Activated T-helper 2 cell treated with anti-CD3 and anti-CD28 coated beads, Interferon-gamma antibody, Interleukin-2, Interleukin-4, amounts not matched to agents 10 μg/mL and 5 μg/mL and 100 μg/mL, durations not matched to agents 14 hours and 24 hours and 36 hours (primary cell): ENCODE data around the gene LGALS7. TPM values are rescaled to one million over a fixed set of nuclear protein-coding genes. Genes with fewer than 3 reads are reported as not detected.

Experiments used
- DNase-seq: peaks from one replicate; pipeline ENCODE4 v3.0.0; 2021; ENCODE audit warnings: low spot score
- H3K27ac Mint-ChIP-seq: one replicate; pipeline ENCODE4 v1.8.0; 2021; ENCODE audit warnings: mixed read lengths
- H3K27me3 Mint-ChIP-seq: one replicate; pipeline ENCODE4 v1.8.0; 2021; ENCODE audit warnings: low read depth, mixed read lengths
- H3K36me3 Mint-ChIP-seq: one replicate; pipeline ENCODE4 v1.8.0; 2021; ENCODE audit warnings: low read depth, mixed read lengths
- H3K4me1 Mint-ChIP-seq: one replicate; pipeline ENCODE4 v1.8.0; 2021; ENCODE audit warnings: low read depth, mixed read lengths
- H3K4me3 Mint-ChIP-seq: one replicate; pipeline ENCODE4 v1.8.0; 2021; ENCODE audit warnings: low read depth, mild to moderate bottlenecking, moderate library complexity, mixed read lengths
- H3K9me3 Mint-ChIP-seq: one replicate; pipeline ENCODE4 v1.8.0; 2021; ENCODE audit warnings: mixed read lengths
- intact Hi-C: fragments of 100-400 bp; cut with micrococcal nuclease; formaldehyde crosslinking; loops from one replicate; pipeline ENCODE4 v1.15.1; 2023
- total RNA-seq: library from RNA; stranded (reverse); gene quantifications from 2 replicates; pipeline ENCODE4 v1.2.3, GENCODE V29; 2022

Gene LGALS7
- total RNA-seq, 1 donor from 2014 or later = not detected

DNA sequence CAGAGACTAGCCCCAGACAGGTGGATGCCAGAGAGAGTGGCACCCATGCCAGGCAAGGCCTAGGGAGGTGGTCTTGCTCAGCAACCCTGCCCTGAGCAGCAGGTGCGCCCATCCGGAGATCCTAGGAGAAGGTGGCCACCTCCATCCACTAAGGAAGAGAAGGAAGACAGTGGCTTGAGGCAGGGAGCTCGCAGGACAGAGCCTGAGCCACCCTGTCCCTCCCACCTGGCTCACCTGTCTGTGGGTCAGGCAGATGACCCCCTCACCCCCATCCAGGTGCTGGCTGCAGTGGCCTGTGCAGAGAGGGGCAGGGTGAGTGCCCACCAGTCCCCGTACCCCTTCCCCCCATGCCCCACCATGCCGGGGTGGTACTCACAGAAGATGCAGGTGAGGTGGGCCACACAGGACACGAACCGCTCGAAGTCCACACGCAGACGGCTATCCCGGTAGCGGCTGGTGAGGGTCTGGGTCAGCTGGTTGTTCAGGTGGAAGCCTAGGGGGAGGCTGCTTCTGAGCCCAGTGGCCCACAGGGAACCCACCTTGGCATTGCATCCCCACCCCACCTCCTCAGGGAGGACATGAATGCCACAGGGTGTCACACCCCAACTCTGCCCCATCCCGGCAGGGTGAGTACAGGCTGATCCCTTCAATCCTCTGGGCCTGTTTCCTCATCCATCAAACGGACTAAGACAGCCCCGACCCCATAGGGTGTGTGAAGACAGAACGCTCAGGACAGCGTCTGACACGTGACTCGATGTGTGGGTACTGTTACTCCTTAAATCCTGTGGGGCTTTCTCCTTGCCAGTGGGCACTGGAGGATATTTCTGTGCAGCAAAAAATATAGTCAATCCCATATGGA lies 42.4 kb downstream of the LGALS7 start:
- intact Hi-C loops = loop anchor here (5.0 kb wide), 1 partner anchor 201 kb away; the partner anchor contains the start of genes MRPS12 and SARS2
- no peaks in the 10 kb centered on the region for H3K9me3 Mint-ChIP-seq
- peak overlapping the region; percentile 16 for H3K27ac Mint-ChIP-seq
- no peak overlapping the region for H3K4me3 Mint-ChIP-seq
- DNase-seq = no peak
- peaks cover 26% of the 10 kb centered on the region for H3K4me1 Mint-ChIP-seq
- H3K36me3 Mint-ChIP-seq = peaks cover 50% of the 10 kb centered on the region
- H3K27me3 Mint-ChIP-seq = no peaks in the 10 kb centered on the region

DNA sequence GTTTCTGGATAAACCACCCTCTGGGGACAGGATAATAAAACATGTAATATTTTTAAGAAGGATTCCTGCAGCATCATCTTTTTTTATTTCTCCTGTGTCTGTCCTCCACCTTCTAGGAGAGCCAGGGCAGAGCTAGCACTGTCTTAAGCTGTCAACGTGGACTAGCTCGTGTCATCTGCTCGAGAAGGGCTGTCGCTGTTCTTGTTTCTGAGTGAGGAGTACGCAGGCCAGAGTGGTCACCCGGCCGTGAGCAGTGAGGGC lies 42.9 kb downstream of the LGALS7 start:
- Mint-ChIP-seq H3K9me3 (no peaks in the 10 kb centered on the region), H3K27me3 (no peaks in the 10 kb centered on the region), H3K36me3 (peaks cover 55% of the 10 kb centered on the region), H3K4me3 (no peak overlapping the region), H3K27ac (peak overlapping the region; percentile 16), H3K4me1 (peaks cover 26% of the 10 kb centered on the region)
- DNase-seq = no peak
- intact Hi-C loops = loop anchor here (5.0 kb wide), 1 partner anchor 202 kb away; the partner anchor contains the start of genes MRPS12 and SARS2

DNA sequence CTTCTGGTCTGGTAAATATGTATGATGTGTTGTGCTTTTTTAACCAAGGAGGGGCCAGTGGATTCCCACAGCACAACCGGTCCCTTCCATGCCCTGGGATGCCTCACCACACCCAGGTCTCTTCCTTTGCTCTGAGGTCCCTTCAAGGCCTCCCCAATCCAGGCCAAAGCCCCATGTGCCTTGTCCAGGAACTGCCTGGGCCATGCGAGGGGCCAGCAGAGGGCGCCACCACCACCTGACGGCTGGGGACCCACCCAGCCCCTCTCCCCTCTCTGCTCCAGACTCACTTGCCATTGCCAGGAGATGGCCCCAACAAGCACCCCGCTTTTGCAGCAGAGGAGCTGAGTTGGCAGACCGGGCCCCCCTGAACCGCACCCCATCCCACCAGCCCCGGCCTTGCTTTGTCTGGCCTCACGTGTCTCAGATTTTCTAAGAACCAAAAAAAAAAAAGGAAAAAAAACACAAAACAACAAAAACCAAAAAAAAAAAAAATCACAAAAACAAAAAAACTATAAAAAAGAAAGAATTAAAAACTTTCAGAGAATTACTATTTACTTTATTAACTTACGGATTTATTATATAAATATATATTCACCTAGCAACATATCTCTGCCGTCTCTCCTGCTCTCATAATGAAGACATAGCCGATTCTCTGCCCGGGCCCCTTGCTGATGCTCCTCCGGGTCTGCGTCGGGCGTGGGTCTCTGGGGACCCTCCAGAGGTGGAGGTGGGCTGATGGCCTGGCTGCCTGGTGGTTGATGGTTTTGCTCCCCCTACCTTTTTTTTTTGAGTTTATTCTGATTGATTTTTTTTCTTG lies 43.5 kb downstream of the LGALS7 start:
- Mint-ChIP-seq H3K36me3 (peaks cover 60% of the 10 kb centered on the region), H3K27me3 (no peaks in the 10 kb centered on the region), H3K4me1 (peaks cover 21% of the 10 kb centered on the region), H3K27ac (peak overlapping the region; percentile 53), H3K4me3 (no peak overlapping the region), H3K9me3 (no peaks in the 10 kb centered on the region)
- intact Hi-C loops = loop anchor here (5.0 kb wide), 1 partner anchor 202 kb away; the partner anchor contains the start of genes MRPS12 and SARS2
- DNase-seq = peak; percentile 65

DNA sequence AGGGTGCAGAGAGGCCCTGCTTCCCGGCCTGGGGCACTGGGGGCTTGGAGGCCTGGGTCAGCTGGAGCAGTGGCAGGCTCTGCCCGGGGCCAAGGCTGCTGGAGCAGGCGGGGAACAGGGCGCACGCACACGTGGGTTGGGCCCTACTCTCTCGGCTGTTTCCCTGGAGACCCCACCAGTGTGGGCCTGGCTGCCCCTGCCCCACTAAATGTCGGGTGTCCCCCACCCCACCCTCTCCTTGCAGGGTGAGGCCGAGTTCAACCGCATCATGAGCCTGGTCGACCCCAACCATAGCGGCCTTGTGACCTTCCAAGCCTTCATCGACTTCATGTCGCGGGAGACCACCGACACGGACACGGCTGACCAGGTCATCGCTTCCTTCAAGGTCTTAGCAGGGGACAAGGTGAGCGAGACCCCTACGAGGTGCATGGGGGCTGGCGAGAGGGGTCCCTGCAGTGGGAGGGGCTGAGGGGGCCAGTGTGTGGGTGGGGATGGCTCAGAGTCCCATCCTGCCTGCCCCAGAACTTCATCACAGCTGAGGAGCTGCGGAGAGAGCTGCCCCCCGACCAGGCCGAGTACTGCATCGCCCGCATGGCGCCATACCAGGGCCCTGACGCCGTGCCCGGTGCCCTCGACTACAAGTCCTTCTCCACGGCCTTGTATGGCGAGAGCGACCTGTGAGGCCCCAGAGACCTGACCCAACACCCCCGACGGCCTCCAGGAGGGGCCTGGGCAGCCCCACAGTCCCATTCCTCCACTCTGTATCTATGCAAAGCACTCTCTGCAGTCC lies 44.4 kb downstream of the LGALS7 start:
- H3K4me1 Mint-ChIP-seq = peaks cover 12% of the 10 kb centered on the region
- H3K9me3 Mint-ChIP-seq = no peaks in the 10 kb centered on the region
- intact Hi-C loops = no loop called here
- DNase-seq = no peak
- H3K4me3 Mint-ChIP-seq = no peak overlapping the region
- no peak overlapping the region for H3K27ac Mint-ChIP-seq
- peaks cover 62% of the 10 kb centered on the region for H3K36me3 Mint-ChIP-seq
- H3K27me3 Mint-ChIP-seq = no peaks in the 10 kb centered on the region

DNA sequence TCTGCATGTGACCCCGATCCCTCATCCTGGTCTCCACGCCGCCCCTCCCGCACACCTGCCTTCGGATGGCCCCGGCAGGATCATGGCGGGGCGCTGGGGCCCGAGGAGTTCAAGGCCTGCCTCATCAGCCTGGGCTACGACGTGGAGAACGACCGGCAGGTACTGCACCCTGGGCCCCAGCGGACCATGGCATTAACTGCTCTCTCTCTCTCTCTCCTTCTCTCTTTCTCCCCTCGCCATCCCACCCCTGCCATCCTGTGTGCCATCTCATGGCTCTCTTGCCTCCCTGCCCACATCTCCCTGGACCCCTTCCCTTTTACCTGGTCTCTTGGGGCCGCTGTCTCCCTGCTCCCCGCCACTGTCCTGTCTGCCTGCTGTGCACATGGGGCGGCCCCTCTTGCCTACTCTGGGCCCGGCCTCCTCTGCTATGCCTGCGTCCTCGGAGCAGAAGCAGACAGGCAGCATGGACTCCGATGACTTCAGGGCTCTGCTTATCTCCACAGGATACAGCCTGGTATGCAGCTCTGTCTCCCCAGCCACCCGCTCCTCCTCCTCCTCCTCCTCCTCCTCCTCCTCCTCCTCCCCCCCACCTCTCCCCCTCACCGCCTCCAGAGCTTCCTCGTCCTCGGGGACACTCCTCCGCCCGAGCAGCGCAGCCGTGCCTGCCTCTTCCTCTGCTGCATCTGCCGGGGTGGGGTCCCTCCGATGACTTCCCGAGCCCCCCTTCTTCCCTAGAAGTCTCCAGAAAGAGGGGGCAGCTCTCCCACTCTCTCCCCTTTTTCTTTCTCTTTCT lies 45.3 kb downstream of the LGALS7 start:
- H3K27ac Mint-ChIP-seq = no peak overlapping the region
- intact Hi-C loops = no loop called here
- H3K4me3 Mint-ChIP-seq = no peak overlapping the region
- no peaks in the 10 kb centered on the region for H3K27me3 Mint-ChIP-seq
- H3K36me3 Mint-ChIP-seq = peaks cover 65% of the 10 kb centered on the region
- no peaks in the 10 kb centered on the region for H3K9me3 Mint-ChIP-seq
- no peak for DNase-seq
- H3K4me1 Mint-ChIP-seq = peaks cover 4% of the 10 kb centered on the region

DNA sequence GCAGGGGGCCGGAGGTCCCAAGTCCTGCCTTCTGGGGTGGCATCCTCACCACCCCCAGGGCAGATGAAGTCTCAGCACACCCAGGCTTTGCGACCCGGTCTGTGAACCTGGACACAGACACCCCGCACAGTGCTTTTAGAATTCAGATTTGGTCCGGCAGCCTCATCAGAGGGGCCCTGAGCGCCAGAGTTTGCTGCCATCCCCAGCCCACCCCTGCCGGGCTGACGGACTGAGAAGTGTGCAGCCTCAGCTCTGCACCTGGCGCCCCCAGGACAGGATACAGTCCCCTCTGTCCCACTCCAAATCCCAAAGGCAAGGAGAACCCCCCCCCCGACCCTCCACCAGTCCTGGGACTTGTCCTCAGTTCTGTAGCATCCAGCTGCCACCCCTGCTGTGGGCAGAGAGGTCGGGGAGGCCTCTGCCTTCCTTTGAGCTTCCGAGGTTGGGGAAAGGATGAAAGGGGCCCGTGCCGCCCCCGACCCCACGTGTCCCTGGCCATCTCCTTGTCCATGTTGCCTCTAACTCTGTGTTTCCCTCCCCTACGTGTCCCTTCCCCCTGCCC lies 45.9 kb downstream of the LGALS7 start:
- no peak overlapping the region for H3K27ac Mint-ChIP-seq
- intact Hi-C loops = no loop called here
- H3K27me3 Mint-ChIP-seq = no peaks in the 10 kb centered on the region
- H3K9me3 Mint-ChIP-seq = no peaks in the 10 kb centered on the region
- peaks cover 4% of the 10 kb centered on the region for H3K4me1 Mint-ChIP-seq
- peaks cover 62% of the 10 kb centered on the region for H3K36me3 Mint-ChIP-seq
- no peak for DNase-seq
- no peak overlapping the region for H3K4me3 Mint-ChIP-seq

DNA sequence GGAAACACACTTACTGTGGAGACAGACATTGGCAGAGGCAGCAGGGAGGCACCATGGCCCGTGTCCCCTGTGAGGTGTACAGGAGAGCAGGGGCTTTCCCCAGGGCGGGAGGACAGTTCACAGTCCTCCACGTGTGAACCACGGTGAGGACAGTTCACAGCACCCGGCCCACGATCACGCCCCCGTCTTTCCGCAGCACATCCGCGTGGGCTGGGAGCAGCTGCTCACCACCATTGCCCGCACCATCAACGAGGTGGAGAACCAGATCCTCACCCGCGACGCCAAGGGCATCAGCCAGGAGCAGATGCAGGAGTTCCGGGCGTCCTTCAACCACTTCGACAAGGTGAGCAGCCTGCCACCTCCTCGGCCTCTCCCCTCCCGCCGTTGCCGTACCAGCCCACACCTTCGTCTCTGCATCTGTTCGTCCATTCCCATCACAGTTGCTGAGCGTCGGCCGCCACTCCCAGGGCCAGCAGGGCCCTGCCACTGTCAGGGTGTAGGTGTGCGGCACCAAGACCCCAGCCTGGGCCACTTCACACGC lies 46.5 kb downstream of the LGALS7 start:
- H3K9me3 Mint-ChIP-seq = no peaks in the 10 kb centered on the region

DNA sequence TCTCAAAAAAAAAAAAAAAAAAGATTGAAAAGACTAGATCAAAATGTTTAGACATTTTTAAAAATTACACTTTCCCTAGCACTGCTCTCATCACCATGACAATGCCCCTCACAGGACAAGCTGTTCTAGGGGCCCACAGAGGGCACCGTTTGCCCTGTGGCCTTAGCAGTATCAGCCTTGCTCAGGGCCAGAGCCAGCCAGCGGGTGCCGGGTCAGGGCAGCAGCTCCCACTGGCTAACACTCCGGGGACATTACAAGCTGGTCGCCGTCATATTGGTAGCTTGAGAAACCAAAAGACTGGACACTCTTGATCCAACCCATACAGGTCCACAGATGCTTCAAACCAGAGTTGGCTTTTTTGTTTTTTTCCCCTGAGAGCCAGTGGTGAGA lies 47.0 kb downstream of the LGALS7 start:
- Mint-ChIP-seq H3K27me3 (no peaks in the 10 kb centered on the region), H3K4me1 (peaks cover 4% of the 10 kb centered on the region), H3K4me3 (no peak overlapping the region), H3K36me3 (peaks cover 62% of the 10 kb centered on the region), H3K9me3 (no peaks in the 10 kb centered on the region), H3K27ac (no peak overlapping the region)
- no peak for DNase-seq
- intact Hi-C loops = no loop called here

More for the DNA sequence above, 46.5 kb downstream of the LGALS7 start:
- intact Hi-C loops = no loop called here
- Mint-ChIP-seq H3K27me3 (no peaks in the 10 kb centered on the region), H3K36me3 (peaks cover 62% of the 10 kb centered on the region), H3K4me3 (no peak overlapping the region), H3K4me1 (peaks cover 4% of the 10 kb centered on the region), H3K27ac (no peak overlapping the region)
- DNase-seq = no peak

DNA sequence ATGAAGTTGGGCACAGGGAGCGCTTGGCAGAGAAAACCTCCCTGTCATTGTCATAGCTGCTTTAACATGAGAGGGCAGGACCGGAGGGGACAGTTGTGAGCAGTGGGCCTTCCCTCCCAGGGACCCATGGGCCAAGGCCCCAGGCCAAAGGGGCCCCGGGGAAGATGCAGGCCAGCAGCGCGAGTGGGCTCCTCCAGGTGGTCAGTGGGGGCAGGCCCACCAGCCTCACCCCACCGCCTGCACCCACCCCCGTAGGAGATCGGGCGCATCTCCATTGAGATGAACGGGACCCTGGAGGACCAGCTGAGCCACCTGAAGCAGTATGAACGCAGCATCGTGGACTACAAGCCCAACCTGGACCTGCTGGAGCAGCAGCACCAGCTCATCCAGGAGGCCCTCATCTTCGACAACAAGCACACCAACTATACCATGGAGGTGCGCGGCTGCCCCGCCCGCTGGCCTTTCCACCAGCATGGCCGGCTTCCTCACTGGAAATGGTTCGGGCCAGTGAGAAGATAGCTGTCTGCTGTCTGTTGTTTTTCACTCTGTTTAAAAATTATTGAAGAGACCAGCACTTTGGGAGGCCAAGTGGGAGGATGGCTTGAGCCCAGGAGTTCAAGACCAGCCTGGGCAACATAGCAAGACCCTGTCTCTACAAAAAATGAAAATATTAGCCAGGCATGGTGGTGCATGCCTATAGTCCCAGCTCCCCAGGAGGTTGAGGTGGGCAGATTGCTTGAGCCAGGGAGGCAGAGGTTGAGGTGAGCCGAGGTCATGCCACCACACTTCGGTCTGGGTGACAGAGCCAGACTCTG lies 47.6 kb downstream of the LGALS7 start:
- no peak overlapping the region for H3K27ac Mint-ChIP-seq
- no peak for DNase-seq
- H3K36me3 Mint-ChIP-seq = peaks cover 64% of the 10 kb centered on the region
- H3K9me3 Mint-ChIP-seq = no peaks in the 10 kb centered on the region
- H3K4me1 Mint-ChIP-seq = peaks cover 4% of the 10 kb centered on the region
- no peak overlapping the region for H3K4me3 Mint-ChIP-seq
- H3K27me3 Mint-ChIP-seq = no peaks in the 10 kb centered on the region
- intact Hi-C loops = no loop called here

DNA sequence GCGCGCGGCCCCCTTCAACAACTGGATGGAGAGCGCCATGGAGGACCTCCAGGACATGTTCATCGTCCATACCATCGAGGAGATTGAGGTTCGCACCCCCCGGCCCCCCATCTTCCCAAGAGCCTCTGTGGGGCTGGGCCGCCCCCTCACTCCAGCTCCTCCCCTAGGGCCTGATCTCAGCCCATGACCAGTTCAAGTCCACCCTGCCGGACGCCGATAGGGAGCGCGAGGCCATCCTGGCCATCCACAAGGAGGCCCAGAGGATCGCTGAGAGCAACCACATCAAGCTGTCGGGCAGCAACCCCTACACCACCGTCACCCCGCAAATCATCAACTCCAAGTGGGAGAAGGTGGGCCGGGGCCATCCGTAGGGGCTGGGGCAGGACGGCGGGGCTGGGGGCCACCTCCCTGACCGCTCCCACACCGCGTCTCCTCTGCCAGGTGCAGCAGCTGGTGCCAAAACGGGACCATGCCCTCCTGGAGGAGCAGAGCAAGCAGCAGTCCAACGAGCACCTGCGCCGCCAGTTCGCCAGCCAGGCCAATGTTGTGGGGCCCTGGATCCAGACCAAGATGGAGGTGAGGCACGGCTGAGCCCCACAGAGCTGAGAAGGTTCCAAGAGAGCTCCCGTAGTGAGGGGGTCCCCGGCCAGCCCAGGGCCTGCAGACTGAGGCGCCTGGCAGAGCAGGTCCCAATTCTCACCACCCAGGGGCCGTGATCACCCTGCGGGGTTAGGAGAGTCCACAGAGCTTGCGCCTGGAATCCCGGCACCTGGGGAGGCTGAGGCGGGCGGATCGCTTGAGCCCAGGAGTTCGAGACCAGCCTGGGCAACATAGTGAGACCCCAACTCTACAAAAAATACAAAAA lies 49.1 kb downstream of the LGALS7 start:
- Mint-ChIP-seq H3K36me3 (peaks cover 54% of the 10 kb centered on the region), H3K4me3 (no peak overlapping the region), H3K27ac (no peak overlapping the region), H3K4me1 (peaks cover 2% of the 10 kb centered on the region), H3K9me3 (no peaks in the 10 kb centered on the region), H3K27me3 (no peaks in the 10 kb centered on the region)
- DNase-seq = no peak
- intact Hi-C loops = no loop called here
